Effector memory CD4-positive, alpha-beta T cell (primary cell): Measurements from ENCODE around the gene ADORA1.

Experiments used
- DNase-seq, 3 donors: peaks; one replicate each; pipeline ENCODE4 v3.0.0-alpha.2; 2020
- H3K27ac ChIP-seq: 2 replicates; pipeline ENCODE4 v1.7.0; 2013; ENCODE audit warnings: mild to moderate bottlenecking, low read length, moderate library complexity; ENCODE audit not compliant: insufficient read depth, poor library complexity, severe bottlenecking
- H3K27me3 ChIP-seq: replicated peaks from 2 replicates; pipeline ENCODE4 v1.7.0; 2013; ENCODE audit warnings: mild to moderate bottlenecking, low read length; ENCODE audit not compliant: insufficient read depth, control insufficient read depth, poor library complexity, severe bottlenecking
- H3K36me3 ChIP-seq: 2 replicates; pipeline ENCODE4 v1.7.0; 2013; ENCODE audit warnings: mild to moderate bottlenecking, low read length, moderate library complexity; ENCODE audit not compliant: control insufficient read depth, insufficient read depth
- H3K4me1 ChIP-seq: 2 replicates; pipeline ENCODE4 v1.7.0; 2013; ENCODE audit warnings: low read length, mild to moderate bottlenecking; ENCODE audit not compliant: control insufficient read depth, insufficient read depth, poor library complexity, severe bottlenecking
- H3K4me3 ChIP-seq: 2 replicates; pipeline ENCODE4 v1.7.0; 2013; ENCODE audit warnings: low read length, low read depth, mild to moderate bottlenecking; ENCODE audit not compliant: insufficient read depth, poor library complexity, severe bottlenecking
- H3K9me3 ChIP-seq: 2 replicates; pipeline ENCODE4 v1.7.0; 2013; ENCODE audit warnings: mild to moderate bottlenecking, low read length, moderate library complexity; ENCODE audit not compliant: control insufficient read depth

ADORA1 gene

DNA sequence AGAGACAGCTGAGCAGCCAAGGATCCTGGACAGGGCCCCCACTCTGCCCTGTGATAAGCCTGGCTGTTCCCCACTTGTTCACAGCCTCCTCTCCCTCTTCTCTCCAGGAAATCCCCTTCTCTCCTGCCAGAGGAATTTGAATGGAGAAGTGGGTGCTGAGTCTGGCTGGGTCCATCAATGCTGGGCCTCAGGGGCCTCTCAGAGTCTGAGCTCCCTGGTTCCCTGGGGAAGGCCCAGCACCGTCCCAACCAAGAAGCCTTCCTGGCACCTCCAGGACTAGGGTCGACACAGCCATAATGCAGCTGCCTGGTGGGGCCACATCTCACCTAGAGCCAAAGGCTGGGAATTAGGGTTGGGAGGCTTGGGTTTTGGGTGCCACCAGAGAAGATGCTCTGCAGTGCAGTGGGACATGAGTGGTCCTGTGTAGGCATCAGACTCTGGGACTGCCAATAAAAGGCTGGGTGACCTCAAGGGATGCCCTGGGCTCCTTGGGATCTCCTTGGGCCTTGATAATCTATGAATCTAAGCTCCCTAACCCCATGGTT lies 45.6 kb downstream of the ADORA1 start:
- Histone ChIP-seq H3K9me3 (no peaks in the 10 kb centered on the region), H3K36me3 (no peaks in the 10 kb centered on the region), H3K4me1 (no peaks in the 10 kb centered on the region), H3K27me3 (no peaks in the 10 kb centered on the region), H3K4me3 (no peak overlapping the region), H3K27ac (no peak overlapping the region)
- no peak for DNase-seq

DNA sequence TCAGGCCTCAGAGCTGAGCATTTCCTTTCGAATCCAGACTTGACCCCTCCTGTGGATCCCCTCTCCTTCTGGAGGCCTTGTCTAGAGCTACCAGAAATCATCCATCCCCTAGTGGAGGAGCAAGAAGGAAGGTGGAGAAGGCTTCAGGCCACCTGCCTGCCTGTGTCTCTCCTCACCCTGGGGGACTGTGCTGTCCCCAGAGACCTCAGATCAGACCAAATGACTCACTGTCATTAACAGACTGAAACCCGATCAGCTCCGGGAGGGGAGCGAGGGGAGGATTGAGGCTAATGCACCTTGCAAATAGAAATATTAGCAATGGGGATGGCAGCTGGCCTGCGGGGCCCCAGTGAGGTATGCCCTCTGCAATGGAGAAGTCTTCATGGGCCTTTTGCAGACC lies 46.0 kb downstream of the ADORA1 start:
- DNase-seq = no peak

DNA sequence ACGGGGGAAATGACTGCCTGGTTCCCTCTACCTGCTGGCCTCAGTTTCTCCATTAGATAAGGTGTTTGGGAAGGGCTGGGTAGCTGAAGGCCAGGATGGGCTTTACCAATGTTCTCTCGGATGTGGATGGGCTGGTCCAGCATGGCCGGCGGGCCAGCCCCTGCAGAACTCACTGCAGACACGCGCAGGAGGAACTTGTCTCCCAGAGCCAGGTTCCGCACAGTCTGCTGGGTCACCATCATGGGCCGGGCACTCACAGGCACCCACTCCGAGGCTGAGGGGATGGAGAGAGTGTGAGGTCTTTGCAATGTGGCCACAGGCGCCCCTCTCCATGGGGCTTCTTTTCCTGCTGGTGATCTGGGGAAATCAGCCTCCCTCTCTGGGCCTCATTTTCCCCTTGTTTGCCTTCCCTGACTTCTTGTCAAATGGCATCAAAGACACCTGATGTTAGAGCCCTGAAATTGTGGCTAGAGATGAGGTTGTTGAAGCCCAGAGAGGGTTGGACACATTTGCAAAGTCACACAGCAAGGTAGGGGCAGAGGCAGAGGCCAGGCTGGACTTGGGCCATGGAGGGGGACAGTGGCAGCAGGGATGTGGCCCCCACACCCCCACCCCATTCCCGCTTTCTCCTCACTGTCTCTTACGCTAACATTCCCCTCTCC lies 46.9 kb downstream of the ADORA1 start:
- no peaks in the 10 kb centered on the region for H3K36me3 ChIP-seq
- no peak overlapping the region for H3K4me3 ChIP-seq
- H3K9me3 ChIP-seq = no peaks in the 10 kb centered on the region
- no peaks in the 10 kb centered on the region for H3K27me3 ChIP-seq
- no peak overlapping the region for H3K27ac ChIP-seq
- DNase-seq = no peak
- H3K4me1 ChIP-seq = no peaks in the 10 kb centered on the region

More for the DNA sequence above, 46.0 kb downstream of the ADORA1 start:
- Histone ChIP-seq H3K9me3 (no peaks in the 10 kb centered on the region), H3K27me3 (no peaks in the 10 kb centered on the region), H3K4me3 (no peak overlapping the region), H3K36me3 (no peaks in the 10 kb centered on the region), H3K4me1 (no peaks in the 10 kb centered on the region), H3K27ac (no peak overlapping the region)

DNA sequence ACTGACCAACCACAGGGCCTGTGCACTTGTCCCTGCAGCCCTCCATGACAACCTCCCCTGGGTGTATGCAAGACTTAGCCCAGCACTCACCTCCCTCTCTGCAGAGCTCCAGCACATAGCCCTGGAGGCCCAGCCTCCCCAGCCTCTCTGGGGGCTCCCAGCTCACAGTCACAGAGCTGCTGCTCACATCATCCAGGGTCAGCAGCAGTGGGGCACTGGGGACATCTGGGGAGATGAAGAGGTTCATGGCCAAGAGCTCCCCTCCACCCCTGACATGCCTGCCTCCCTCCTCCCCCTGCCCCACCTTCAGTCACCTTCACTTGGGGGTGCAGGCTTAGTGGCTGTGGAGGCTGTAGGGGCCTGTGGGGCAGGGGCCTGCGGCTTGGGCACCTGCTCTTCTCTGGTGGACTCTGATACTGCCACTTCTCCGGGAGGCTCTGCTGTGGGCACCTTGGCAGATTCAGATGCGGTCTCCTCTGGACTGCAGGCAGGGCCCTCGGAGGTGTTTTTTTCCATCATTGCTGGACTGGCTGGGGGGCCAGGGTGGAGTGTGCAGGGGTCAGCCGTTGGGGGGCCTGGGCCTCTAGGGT lies 47.8 kb downstream of the ADORA1 start, which contains the start of gene MYBPH:
TSS of gene MYBPH (minus strand) at position 590 of the 590 bp plus-strand sequence. CDS start at position 519, 71 bp downstream.
- no peak for DNase-seq
- Histone ChIP-seq H3K27ac (no peak within 1 kb of the TSS), H3K27me3 (no peaks in the 10 kb centered on the region)

DNA sequence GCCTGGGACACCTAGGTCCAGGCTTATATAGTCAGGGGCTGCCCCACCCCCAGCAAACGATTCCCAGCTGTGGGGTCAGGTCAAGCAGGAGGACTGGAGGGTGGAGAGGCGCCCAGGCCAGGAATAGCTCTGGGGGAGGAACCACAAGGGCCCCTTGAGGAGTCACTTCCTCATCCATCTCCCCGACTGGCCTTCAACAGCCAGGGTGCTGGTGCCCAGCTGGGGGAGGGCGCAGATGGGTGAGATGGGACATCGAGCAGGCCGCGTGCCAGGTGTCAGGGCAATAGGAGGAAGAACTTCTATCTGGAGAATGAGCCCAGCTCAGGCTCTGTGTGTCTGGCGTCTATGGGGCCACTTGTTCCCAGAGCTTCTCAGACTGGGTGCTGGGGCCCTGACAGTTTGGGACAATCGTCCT lies 48.3 kb downstream of the ADORA1 start:
- no peak for DNase-seq
- no peaks in the 10 kb centered on the region for H3K27me3 ChIP-seq
- no peak overlapping the region for H3K27ac ChIP-seq
- H3K4me3 ChIP-seq = no peak overlapping the region
- no peaks in the 10 kb centered on the region for H3K9me3 ChIP-seq
- H3K36me3 ChIP-seq = no peaks in the 10 kb centered on the region
- H3K4me1 ChIP-seq = no peaks in the 10 kb centered on the region

More for the DNA sequence above, 47.8 kb downstream of the ADORA1 start, which contains the start of gene MYBPH:
- no peaks in the 10 kb centered on the region for H3K4me1 ChIP-seq
- no peak within 1 kb of the TSS for H3K4me3 ChIP-seq
- H3K9me3 ChIP-seq = no peaks in the 10 kb centered on the region
- H3K36me3 ChIP-seq = no peaks in the 10 kb centered on the region

DNA sequence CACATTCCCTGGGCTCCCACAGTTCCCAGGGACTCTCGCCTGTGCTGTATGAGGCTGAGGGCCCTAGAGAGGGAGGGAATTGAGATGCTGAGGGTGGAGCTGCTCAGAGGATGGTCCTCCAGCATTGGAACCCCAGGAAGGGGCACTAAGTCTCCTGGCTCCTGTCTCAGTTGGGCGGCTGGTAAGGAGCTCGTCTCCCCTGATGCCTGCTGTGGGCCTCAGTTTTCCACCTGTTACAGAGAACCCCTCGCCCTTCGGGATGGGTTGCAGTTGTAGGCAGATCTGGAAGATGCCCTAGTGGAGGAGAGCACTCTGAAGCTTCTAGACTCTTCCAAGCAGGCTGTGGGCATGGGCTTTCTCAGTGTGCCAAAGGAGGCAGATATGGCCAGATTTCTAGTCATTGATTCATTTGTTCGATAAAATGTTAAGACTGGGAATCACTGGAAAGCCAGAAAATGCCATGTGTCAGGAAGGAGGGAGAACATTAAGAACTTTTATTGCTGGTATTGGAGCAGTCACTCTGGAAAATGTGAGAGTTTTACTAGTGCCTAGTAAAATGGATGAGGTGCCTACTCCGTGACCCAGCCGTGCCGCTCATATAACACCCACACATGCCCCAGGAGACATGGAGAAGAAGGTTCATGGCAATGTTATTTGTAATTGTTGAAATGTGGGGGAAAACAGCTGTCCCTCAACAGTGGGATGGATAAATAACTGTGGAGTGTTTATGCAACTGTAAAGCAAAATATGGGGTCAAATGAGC lies 48.9 kb downstream of the ADORA1 start:
- DNase-seq = no peak
- no peaks in the 10 kb centered on the region for H3K9me3 ChIP-seq
- no peak overlapping the region for H3K27ac ChIP-seq

DNA sequence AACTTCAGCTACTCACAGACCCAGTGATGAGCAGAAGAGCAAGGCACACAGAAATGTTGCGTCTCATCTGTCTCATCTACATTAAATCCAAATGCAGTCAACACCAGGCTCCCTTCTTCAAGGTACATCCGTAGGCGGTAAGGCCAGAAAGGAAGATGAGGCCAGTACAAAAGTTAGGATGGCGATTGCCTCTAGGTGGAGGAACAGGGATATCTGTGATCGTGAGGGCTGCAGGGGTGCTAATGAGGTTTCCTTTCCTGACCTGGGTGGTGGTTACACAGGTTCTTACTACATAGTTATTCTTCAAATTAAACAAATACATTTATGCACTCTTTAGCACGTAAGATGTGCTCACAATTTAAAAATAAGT lies 49.5 kb downstream of the ADORA1 start:
- H3K36me3 ChIP-seq = no peaks in the 10 kb centered on the region
- no peak for DNase-seq
- H3K27me3 ChIP-seq = no peaks in the 10 kb centered on the region
- H3K4me1 ChIP-seq = no peaks in the 10 kb centered on the region
- no peak overlapping the region for H3K4me3 ChIP-seq
- H3K27ac ChIP-seq = no peak overlapping the region
- no peaks in the 10 kb centered on the region for H3K9me3 ChIP-seq

More for the DNA sequence above, 48.9 kb downstream of the ADORA1 start:
- H3K36me3 ChIP-seq = no peaks in the 10 kb centered on the region
- H3K27me3 ChIP-seq = no peaks in the 10 kb centered on the region
- H3K4me1 ChIP-seq = no peaks in the 10 kb centered on the region
- H3K4me3 ChIP-seq = no peak overlapping the region

DNA sequence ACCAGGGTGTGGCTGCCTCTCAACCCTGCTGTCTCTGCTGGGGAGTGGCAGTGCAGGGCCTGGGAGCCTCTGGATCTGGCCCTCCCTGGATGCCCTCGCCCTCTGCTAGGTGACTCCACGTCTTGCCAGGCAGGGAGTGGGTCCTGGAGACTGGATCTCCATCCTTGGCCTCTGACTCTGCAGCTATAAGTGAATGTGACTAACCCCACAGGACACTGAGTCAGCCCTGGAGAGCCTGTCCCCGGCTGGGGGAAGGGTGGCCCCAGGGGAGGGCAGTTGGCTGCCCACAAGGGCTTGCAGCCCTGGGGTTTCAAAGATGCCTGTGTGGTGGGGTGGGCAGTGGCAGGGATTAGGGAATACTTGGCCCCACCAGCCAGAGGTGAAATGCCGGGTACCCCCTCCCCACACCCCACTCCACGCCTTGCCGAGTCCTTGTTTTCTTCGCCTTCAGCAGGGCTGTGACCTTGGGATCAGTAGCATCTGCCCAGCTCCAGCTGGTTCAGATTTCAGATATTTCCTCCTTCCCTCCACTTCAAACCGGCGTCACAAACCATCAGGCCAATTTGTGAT lies 50.0 kb downstream of the ADORA1 start:
- no peaks in the 10 kb centered on the region for H3K36me3 ChIP-seq
- H3K4me3 ChIP-seq = no peak overlapping the region
- H3K9me3 ChIP-seq = no peaks in the 10 kb centered on the region
- no peaks in the 10 kb centered on the region for H3K27me3 ChIP-seq
- no peaks in the 10 kb centered on the region for H3K4me1 ChIP-seq
- no peak for DNase-seq
- H3K27ac ChIP-seq = no peak overlapping the region

DNA sequence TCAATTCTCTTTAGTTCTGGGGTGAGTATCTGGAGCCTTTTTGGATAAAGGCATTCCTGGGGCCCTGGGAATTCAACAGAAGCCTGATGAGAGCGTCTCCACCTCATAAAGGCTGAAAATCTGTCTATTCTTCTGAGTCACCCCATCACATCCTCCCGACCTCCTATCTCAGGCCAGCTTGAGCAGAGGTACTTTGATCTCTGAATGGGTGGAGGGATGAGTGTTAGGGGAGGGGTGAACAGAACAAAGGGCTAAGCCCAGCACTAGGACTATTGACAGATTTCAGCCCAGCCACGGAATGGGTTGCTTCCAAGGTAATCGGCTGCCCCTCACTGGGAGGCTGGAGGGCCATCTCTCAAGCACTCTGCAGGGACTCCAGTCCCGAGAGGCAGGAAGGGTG lies 50.6 kb downstream of the ADORA1 start:
- no peaks in the 10 kb centered on the region for H3K9me3 ChIP-seq
- H3K36me3 ChIP-seq = no peaks in the 10 kb centered on the region
- no peaks in the 10 kb centered on the region for H3K27me3 ChIP-seq
- no peak for DNase-seq
- H3K4me1 ChIP-seq = no peaks in the 10 kb centered on the region
- no peak overlapping the region for H3K4me3 ChIP-seq
- no peak overlapping the region for H3K27ac ChIP-seq
